ENCODE results near the gene ZNF442.
"Not testable (repeated sequence)": the region's sequence is repeated elsewhere in the genome, so short reads cannot be mapped to it uniquely, and the experiment has no call there.

The ZNF442 gene

GRCh38 chr19:12325690-12326089 lies 39.8 kb downstream of the ZNF442 start:
- no peak for DNase-seq

GRCh38 chr19:12318782-12319413 lies 46.6 kb downstream of the ZNF442 start:
- DNase-seq: no peak

DNA sequence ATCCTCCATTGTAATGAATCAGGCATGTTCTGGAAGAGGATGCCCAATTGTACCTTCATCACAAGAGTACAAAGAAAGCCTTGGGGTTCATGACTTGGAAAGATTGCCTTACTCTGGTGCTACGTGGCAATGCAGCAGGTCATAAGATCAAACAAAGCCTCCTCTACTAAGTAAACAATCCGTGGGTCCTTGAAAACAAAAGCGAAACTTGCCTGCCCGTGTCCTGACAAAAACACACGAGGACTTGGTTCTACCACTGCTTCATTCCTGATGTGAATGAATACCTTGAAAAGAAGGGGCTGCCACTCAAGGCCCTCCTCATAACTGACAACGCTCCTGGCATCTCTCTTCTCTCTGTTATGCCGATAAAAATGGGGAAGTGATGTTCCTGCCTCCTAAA lies 50.9 kb downstream of the ZNF442 start:
- DNase-seq: no peak

DNA sequence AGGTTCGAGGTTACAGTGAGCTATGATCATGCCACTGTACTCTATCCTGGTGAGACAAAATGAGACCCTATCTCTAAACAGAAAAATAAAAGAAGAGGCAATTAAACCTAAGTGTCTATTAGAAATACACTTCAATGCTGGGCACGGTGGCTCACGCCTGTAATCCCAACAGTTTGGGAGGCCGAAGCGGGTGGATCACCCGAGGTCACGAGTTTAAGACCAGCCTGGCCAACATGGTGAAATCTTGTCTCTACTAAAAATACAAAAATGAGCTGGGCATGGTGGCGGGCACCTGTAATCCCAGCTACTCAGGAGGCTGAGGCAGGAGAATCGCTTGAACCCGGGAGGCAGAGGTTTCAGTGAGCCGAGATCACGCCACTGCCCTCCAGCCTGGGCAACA lies 56.6 kb downstream of the ZNF442 start:
- DNase-seq: not testable (repeated sequence)

Data from fibroblast of skin of right quadriceps (primary cell).